Mesendoderm (in vitro differentiated cells): ENCODE results near the gene SOHLH2.

Experiments used
- DNase-seq: peaks from one replicate; pipeline ENCODE4 v3.0.0; 2013
- H2AK5ac ChIP-seq: 2 replicates; pipeline ENCODE4 v1.6.1; 2013; ENCODE audit warnings: low read length, inconsistent platforms
- H2BK120ac ChIP-seq: 2 replicates; pipeline ENCODE4 v1.6.1; 2013; ENCODE audit warnings: low read depth, mild to moderate bottlenecking, low read length, moderate library complexity, mixed read lengths
- H2BK15ac ChIP-seq: replicated peaks from 2 replicates; pipeline ENCODE4 v1.6.1; 2013; ENCODE audit warnings: low read depth, mild to moderate bottlenecking, moderate library complexity
- H2BK5ac ChIP-seq: 2 replicates; pipeline ENCODE4 v1.6.1; 2013; ENCODE audit warnings: low read length, inconsistent platforms
- H3K18ac ChIP-seq: 2 replicates; pipeline ENCODE4 v1.6.1; 2013; ENCODE audit warnings: mild to moderate bottlenecking, low read length, mixed read lengths
- H3K23ac ChIP-seq: one replicate; pipeline ENCODE4 v1.6.1; 2013; ENCODE audit warnings: low read length
- H3K27ac ChIP-seq: 2 replicates; pipeline ENCODE4 v1.5.1; 2013; ENCODE audit warnings: low read depth, mild to moderate bottlenecking, inconsistent platforms, low read length, moderate library complexity
- H3K27me3 ChIP-seq: 2 replicates; pipeline ENCODE4 v1.6.1; 2013; ENCODE audit warnings: low read length, control low read depth, mild to moderate bottlenecking, inconsistent platforms; ENCODE audit not compliant: insufficient read depth, poor library complexity
- H3K36me3 ChIP-seq: 2 replicates; pipeline ENCODE4 v1.6.1; 2013; ENCODE audit warnings: low read length, inconsistent platforms; ENCODE audit not compliant: control insufficient read depth, insufficient read depth
- H3K4ac ChIP-seq: one replicate; pipeline ENCODE4 v1.6.1; 2013; ENCODE audit warnings: low read depth, mild to moderate bottlenecking, low read length, moderate library complexity
- H3K4me1 ChIP-seq: 2 replicates; pipeline ENCODE4 v1.6.1; 2013; ENCODE audit warnings: low read depth, low read length, inconsistent platforms; ENCODE audit not compliant: control insufficient read depth
- H3K4me2 ChIP-seq: 2 replicates; pipeline ENCODE4 v1.6.1; 2013; ENCODE audit warnings: low read length
- H3K4me3 ChIP-seq: 2 replicates; pipeline ENCODE4 v1.5.1; 2013; ENCODE audit warnings: mild to moderate bottlenecking, low read length
- H3K56ac ChIP-seq: one replicate; pipeline ENCODE4 v1.6.1; 2013; ENCODE audit warnings: low read length
- H3K79me1 ChIP-seq: 2 replicates; pipeline ENCODE4 v1.6.1; 2013; ENCODE audit warnings: low read length, inconsistent platforms
- H3K79me2 ChIP-seq: 2 replicates; pipeline ENCODE4 v1.6.1; 2013; ENCODE audit warnings: mild to moderate bottlenecking, low read length; ENCODE audit not compliant: control insufficient read depth, insufficient read depth
- H3K9ac ChIP-seq: 2 replicates; pipeline ENCODE4 v1.6.1; 2013; ENCODE audit warnings: low read length, inconsistent platforms
- H4K5ac ChIP-seq: one replicate; pipeline ENCODE4 v1.6.1; 2013; ENCODE audit warnings: low read length
- H4K8ac ChIP-seq: one replicate; pipeline ENCODE4 v1.6.1; 2013; ENCODE audit warnings: low read depth, mild to moderate bottlenecking, control low read depth, low read length, moderate library complexity
- WGBS: extraction: QIAGEN DNeasy Blood & Tissue Kit; methylation state at CpG from one replicate; pipeline ENCODE4 v1.1.7; 2013; ENCODE audit warnings: low lambda C conversion rate, missing lambda C conversion rate; ENCODE audit not compliant: insufficient coverage; ENCODE audit errors: extremely low coverage; 5-methylcytosine and 5-hydroxymethylcytosine counted together

The SOHLH2 gene

GRCh38 chr13:36251526-36251925 lies 37.2 kb upstream of the SOHLH2 start:
- H2BK120ac ChIP-seq, result no peak overlapping the region
- H3K36me3 ChIP-seq, result no peaks in the 10 kb centered on the region
- no peak overlapping the region for H2AK5ac ChIP-seq
- H2BK5ac ChIP-seq, result no peak overlapping the region
- no peaks in the 10 kb centered on the region for H3K79me1 ChIP-seq
- H3K4me1 ChIP-seq, result no peaks in the 10 kb centered on the region
- no peak overlapping the region for H3K4me2 ChIP-seq
- H3K4me3 ChIP-seq, result no peak overlapping the region
- H3K18ac ChIP-seq, result no peak overlapping the region
- H3K9ac ChIP-seq, result no peak overlapping the region
- no peak overlapping the region for H3K4ac ChIP-seq
- no peak overlapping the region for H4K8ac ChIP-seq
- H2BK15ac ChIP-seq, result no peak overlapping the region
- no peak overlapping the region for H4K5ac ChIP-seq
- H3K23ac ChIP-seq, result no peak overlapping the region
- no peak overlapping the region for H3K27ac ChIP-seq
- H3K27me3 ChIP-seq, result no peaks in the 10 kb centered on the region
- DNase-seq, result no peak
- no peak overlapping the region for H3K56ac ChIP-seq
- no peaks in the 10 kb centered on the region for H3K79me2 ChIP-seq

GRCh38 chr13:36251017-36251416 lies 36.7 kb upstream of the SOHLH2 start:
- H3K79me1 ChIP-seq, result no peaks in the 10 kb centered on the region
- no peak overlapping the region for H4K8ac ChIP-seq
- DNase-seq, result no peak
- H3K4me3 ChIP-seq, result no peak overlapping the region
- H3K27me3 ChIP-seq, result no peaks in the 10 kb centered on the region
- H3K23ac ChIP-seq, result no peak overlapping the region
- H3K18ac ChIP-seq, result no peak overlapping the region
- H2BK15ac ChIP-seq, result no peak overlapping the region
- H3K4me2 ChIP-seq, result no peak overlapping the region
- H3K79me2 ChIP-seq, result no peaks in the 10 kb centered on the region
- no peak overlapping the region for H3K56ac ChIP-seq
- no peak overlapping the region for H2AK5ac ChIP-seq
- no peaks in the 10 kb centered on the region for H3K36me3 ChIP-seq
- no peak overlapping the region for H2BK5ac ChIP-seq
- no peak overlapping the region for H2BK120ac ChIP-seq
- H3K4ac ChIP-seq, result no peak overlapping the region
- no CpG with 5 or more reads among the region's 4 CpGs for WGBS
- no peak overlapping the region for H4K5ac ChIP-seq
- no peaks in the 10 kb centered on the region for H3K4me1 ChIP-seq
- H3K27ac ChIP-seq, result no peak overlapping the region
- no peak overlapping the region for H3K9ac ChIP-seq

- Histone ChIP-seq H3K79me2 (no peaks in the 10 kb centered on the region), H3K56ac (no peak overlapping the region), H3K9ac (no peak overlapping the region), H3K18ac (no peak overlapping the region), H3K4me3 (no peak overlapping the region), H3K4me2 (no peak overlapping the region), H3K23ac (no peak overlapping the region), H3K4me1 (no peaks in the 10 kb centered on the region), H3K27me3 (no peaks in the 10 kb centered on the region), H2BK15ac (no peak overlapping the region), H3K79me1 (no peaks in the 10 kb centered on the region), H2BK5ac (no peak overlapping the region), H3K4ac (no peak overlapping the region), H3K36me3 (no peaks in the 10 kb centered on the region), H3K27ac (no peak overlapping the region), H2AK5ac (no peak overlapping the region), H2BK120ac (no peak overlapping the region), H4K5ac (no peak overlapping the region), H4K8ac (no peak overlapping the region)
- no peak for DNase-seq
These were observed 34.3 kb upstream of the SOHLH2 start for GRCh38 chr13:36248700-36249099.

GRCh38 chr13:36244990-36245389 lies 30.6 kb upstream of the SOHLH2 start:
- H3K79me1 ChIP-seq, result no peaks in the 10 kb centered on the region
- H3K4me3 ChIP-seq, result no peak overlapping the region
- no peak overlapping the region for H3K18ac ChIP-seq
- WGBS, result no CpG with 5 or more reads among the region's 1 CpG
- H3K56ac ChIP-seq, result no peak overlapping the region
- H2AK5ac ChIP-seq, result no peak overlapping the region
- H3K4ac ChIP-seq, result no peak overlapping the region
- no peaks in the 10 kb centered on the region for H3K79me2 ChIP-seq
- no peak for DNase-seq
- no peaks in the 10 kb centered on the region for H3K36me3 ChIP-seq
- H3K27ac ChIP-seq, result no peak overlapping the region
- no peak overlapping the region for H3K9ac ChIP-seq
- no peak overlapping the region for H3K4me2 ChIP-seq
- H4K5ac ChIP-seq, result no peak overlapping the region
- no peak overlapping the region for H4K8ac ChIP-seq
- no peak overlapping the region for H2BK15ac ChIP-seq
- H2BK120ac ChIP-seq, result no peak overlapping the region
- no peaks in the 10 kb centered on the region for H3K27me3 ChIP-seq
- no peaks in the 10 kb centered on the region for H3K4me1 ChIP-seq
- no peak overlapping the region for H2BK5ac ChIP-seq
- no peak overlapping the region for H3K23ac ChIP-seq

GRCh38 chr13:36244073-36244472 lies 29.7 kb upstream of the SOHLH2 start:
- Histone ChIP-seq H3K27me3 (no peaks in the 10 kb centered on the region), H3K4ac (no peak overlapping the region), H3K9ac (no peak overlapping the region), H3K79me1 (no peaks in the 10 kb centered on the region), H2BK5ac (no peak overlapping the region), H2BK15ac (no peak overlapping the region), H3K23ac (no peak overlapping the region), H3K18ac (no peak overlapping the region), H3K56ac (no peak overlapping the region), H4K5ac (no peak overlapping the region), H2BK120ac (no peak overlapping the region), H3K27ac (no peak overlapping the region), H3K4me1 (no peaks in the 10 kb centered on the region), H2AK5ac (no peak overlapping the region), H3K4me3 (no peak overlapping the region), H3K79me2 (no peaks in the 10 kb centered on the region), H4K8ac (no peak overlapping the region), H3K36me3 (no peaks in the 10 kb centered on the region), H3K4me2 (no peak overlapping the region)
- DNase-seq, result no peak
- no CpG with 5 or more reads among the region's 2 CpGs for WGBS

GRCh38 chr13:36242761-36243160 lies 28.4 kb upstream of the SOHLH2 start:
- Histone ChIP-seq H2BK5ac (no peak overlapping the region), H3K27ac (no peak overlapping the region), H3K4me2 (no peak overlapping the region), H3K23ac (no peak overlapping the region), H4K5ac (no peak overlapping the region), H3K79me1 (no peaks in the 10 kb centered on the region), H3K79me2 (no peaks in the 10 kb centered on the region), H3K9ac (no peak overlapping the region), H2BK15ac (no peak overlapping the region), H4K8ac (no peak overlapping the region), H3K4me1 (no peaks in the 10 kb centered on the region), H3K36me3 (no peaks in the 10 kb centered on the region), H2BK120ac (no peak overlapping the region), H3K27me3 (no peaks in the 10 kb centered on the region), H3K4me3 (no peak overlapping the region), H2AK5ac (no peak overlapping the region), H3K4ac (no peak overlapping the region), H3K56ac (no peak overlapping the region), H3K18ac (no peak overlapping the region)
- DNase-seq, result no peak
- no CpG with 5 or more reads among the region's 2 CpGs for WGBS
